Measurements from ENCODE around the gene STEAP1.
A peak's percentile ranks its signal among the peaks of the same experiment; 100 is the strongest.
"Not testable (repeated sequence)": the region's sequence is repeated elsewhere in the genome, so short reads cannot be mapped to it uniquely, and the experiment has no call there.

Gene STEAP1

DNA sequence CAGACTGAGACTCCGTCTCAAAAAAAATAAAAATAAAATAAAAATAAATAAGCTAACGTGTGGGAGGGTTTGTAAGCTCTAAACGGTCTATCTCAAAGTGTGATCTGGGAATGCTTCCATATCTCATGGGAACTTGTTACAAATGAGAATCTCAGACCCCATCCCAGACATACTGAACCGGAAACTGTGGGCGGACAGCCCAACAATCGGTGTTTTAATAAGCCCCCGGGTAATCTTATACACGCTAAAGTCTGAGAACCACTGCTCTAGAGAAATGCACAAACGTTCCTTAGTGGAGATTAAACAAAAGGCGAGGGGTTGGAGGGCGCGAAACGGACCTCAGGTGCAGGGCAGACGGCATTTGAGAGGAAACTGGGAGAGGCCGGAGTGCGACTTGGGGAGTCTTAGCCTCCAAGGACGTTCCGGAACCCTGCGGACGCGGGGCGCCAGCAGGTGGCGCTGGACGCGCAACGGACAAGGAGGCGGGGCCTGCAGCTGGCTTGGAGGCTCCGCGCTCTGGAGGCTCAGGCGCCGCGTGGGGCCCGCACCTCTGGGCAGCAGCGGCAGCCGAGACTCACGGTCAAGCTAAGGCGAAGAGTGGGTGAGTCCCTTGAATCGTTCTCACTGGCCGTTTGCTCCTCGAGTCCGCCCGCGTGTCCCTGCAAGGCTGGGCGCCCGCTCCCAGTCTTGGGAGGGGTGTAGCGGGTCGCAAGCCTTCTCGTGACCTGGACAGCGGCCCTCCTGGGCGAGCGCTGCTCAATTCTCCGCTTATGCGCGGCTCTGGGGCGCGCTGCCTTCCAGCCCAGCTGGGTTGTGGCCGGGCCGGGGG, at the start of gene STEAP1:
Gene STEAP1 (plus strand): TSS at position 527 of the 829 bp plus-strand sequence. CDS start 5,320 bp downstream, outside the sequence.
- DNase-seq (ENCODE audit: low spot score), result peak; percentile 87

- not testable (repeated sequence) for DNase-seq (ENCODE audit: low spot score)
Observed at GRCh38 chr7:90114972-90115371, 39.3 kb upstream of the STEAP1 start.

GRCh38 chr7:90118551-90119177, 35.6 kb upstream of the STEAP1 start:
- DNase-seq (ENCODE audit: low spot score), result not testable (repeated sequence)

DNA sequence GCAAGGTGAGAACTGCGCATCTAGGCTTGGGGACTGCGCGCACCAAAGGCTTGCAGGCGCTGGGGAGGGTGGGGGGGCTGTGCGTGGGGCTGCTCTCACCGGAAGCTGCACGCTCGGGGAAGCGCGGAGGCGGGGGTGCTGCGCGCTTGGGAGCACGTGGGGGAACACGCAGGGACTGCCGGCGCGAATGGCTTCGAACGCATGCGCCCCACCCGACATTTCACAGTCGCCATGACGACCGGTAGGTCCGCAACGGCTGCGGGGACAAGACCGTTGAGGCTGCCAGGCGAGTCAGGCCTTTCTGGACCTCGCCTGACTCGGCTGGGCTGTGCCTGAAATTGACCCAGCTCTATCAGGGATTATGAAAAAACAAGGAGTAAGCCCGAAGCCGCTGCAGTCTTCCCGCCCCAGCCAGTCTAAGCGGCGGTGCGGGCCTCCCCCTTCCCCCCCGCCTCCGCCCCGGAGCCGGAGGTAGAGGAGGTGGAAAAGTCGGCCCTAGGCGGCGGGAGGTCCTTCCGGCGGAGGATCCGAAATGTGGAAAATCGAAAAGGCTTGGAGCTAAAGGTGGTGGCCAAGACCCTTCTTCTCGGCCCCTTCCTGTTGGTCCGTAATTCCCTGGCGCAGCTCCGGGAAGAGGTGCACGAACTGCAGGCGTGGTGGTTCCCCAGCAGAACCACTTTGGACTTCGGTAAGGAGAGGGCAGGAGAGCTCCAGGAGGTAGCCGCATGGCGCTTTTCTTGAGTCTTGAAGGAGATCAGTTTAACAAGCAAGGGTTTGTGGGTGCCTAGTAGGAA, 34.9 kb upstream of the STEAP1 start:
- no peak for DNase-seq (ENCODE audit: low spot score)

DNA sequence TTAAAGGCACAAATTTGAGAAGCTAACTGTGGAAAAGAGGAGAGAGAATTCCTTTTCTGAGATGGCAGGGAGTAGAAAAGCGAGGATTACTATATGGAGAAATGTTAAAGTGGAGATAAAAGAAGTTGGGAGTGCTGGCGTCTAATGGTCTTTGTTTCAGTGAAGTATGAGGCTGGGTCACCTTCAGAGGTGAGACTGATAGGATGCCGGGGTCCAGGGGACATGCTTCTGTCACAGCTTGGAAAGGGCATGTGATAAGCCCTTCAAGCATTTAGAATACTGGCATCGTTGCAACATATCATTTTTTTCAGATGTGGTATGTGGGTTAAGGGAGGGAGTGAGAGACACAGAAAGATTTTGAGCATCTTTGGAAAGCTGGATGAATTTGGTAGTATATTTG, 34.1 kb upstream of the STEAP1 start:
- DNase-seq (ENCODE audit: low spot score), result not testable (repeated sequence)

DNA sequence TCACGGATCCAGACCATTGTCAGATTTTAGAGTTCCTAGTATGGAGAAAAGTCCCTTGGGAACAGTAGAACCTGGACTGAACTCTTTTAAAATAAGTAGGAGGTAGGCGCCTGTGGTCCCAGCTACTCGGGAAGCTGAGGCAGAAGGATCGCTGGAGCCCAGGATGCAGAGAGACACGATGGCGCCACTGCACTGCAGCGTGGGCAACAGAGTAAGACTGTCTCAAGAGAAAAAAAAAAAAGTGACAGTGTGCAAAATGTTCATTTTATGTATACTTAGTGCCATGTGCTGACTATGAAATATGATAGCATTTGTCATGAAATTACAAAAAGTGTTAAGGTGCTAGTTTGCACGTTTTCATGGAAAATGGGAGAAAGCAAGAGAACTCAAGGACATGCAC, 22.5 kb upstream of the STEAP1 start:
- DNase-seq (ENCODE audit: low spot score), result not testable (repeated sequence)

DNA sequence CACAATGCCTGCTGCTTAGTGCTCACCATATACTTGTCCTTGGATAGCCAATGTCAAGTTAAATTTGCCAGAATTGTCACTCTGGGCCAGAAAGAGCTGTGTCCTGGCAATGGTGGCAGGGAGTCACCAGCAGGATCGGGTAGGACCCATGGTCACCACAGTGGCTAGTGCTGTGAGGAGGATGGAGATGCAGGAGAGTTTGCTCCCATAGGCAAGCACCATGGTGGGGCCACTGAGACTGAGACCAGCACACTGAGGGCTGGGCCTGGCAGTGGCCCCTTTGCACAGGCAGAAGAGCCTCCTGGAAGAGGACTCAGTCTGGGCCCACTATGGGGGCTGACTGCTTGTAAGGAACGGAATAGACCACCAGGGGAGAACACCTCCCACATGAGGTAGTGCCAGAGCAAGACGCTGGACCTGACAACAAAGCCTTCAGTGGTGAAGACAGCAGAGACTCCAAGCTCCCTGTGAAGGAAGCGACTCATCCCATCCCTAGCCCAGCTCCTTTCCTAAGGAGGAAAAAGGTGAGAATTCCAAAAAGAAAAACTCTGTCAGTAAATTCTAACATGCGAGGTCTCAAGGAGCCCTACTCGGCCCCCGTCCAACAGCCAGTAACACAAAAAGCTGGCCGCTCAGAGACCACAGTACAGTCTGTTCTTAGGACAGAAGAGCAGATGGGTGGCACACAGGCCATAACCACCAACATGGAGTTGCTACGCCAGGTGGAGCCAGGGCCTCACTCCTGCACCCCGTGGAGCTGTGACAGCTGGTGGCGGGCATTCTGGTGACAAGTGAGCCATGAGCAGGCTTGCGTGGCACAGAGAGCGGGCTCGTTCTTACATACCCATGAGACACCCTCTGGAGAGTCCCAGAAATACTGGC, 6.9 kb upstream of the STEAP1 start:
- not testable (repeated sequence) for DNase-seq (ENCODE audit: low spot score)

GRCh38 chr7:90149428-90149827, 4.8 kb upstream of the STEAP1 start:
- not testable (repeated sequence) for DNase-seq (ENCODE audit: low spot score)

GRCh38 chr7:90151884-90152283, 2.4 kb upstream of the STEAP1 start:
- DNase-seq (ENCODE audit: low spot score), result not testable (repeated sequence)

GRCh38 chr7:90152642-90153253, 1.5 kb upstream of the STEAP1 start:
- DNase-seq (ENCODE audit: low spot score), result peak; percentile 44

GRCh38 chr7:90155206-90155605, 937 bp downstream of the STEAP1 start:
- DNase-seq (ENCODE audit: low spot score), result no peak

DNA sequence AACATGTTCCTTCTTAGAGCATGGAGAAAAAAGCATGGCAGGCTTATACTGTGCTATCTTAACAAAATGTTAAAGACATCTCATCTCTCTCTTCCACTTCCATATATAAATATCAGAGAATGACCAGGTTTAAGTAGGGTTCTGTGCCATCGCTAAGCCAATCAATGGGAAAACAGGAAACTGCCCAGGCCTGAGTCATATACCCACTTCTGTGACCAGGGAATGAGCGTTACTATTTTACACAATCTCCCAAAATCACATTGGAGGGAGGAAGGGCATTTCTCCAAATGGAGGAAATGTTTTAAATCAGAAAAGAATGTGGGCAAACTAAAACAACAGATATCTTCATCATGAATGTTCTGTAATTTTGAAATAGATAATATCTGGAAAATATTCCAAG, 3.1 kb downstream of the STEAP1 start:
- DNase-seq (ENCODE audit: low spot score), result not testable (repeated sequence)

- DNase-seq (ENCODE audit: low spot score), result not testable (repeated sequence)
Observed at GRCh38 chr7:90157761-90158350, 3.6 kb downstream of the STEAP1 start.

- DNase-seq (ENCODE audit: low spot score), result no peak
Observed at GRCh38 chr7:90163534-90163933, 9.3 kb downstream of the STEAP1 start.

DNA sequence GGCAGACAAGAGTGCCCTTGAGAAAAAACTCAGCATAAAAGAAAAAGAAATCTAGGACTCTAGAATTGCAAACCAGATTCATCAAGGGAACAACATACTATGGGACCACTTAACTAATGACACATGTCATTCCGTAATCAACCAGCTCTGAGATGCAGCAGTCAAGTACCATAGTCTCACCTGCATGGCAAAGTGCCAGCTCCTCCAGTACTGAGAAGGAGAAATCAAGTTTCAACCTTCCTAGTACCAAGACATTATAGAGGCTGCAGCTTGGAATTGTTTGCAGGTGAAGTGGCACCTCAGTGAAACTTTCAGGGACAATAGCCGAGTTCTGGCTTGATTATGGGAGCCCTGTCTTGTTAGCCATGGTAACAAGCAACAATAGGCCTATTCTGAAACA, 11.5 kb downstream of the STEAP1 start:
- DNase-seq (ENCODE audit: low spot score), result no peak

GRCh38 chr7:90166153-90166552, 11.9 kb downstream of the STEAP1 start:
- no peak for DNase-seq (ENCODE audit: low spot score)

GRCh38 chr7:90167361-90167760, 13.1 kb downstream of the STEAP1 start:
- no peak for DNase-seq (ENCODE audit: low spot score)

DNA sequence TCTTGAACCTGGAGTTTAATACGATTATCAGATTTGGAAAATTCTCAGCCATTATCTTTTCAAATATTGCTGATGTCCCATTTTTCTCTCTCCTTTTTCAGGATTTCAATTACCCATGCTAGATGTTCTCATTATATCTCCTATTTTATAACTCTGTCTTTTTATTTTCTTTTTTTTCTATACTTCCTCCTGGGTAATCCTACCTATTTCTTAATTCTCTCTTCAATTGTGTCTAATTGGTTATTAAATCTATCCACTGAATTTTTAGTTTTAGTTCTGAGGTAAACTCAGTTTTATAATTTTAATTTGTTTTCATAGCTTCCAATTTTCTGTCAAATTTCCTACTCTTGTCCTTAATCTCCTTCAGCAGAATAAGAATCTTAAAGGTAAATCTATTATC, 15.6 kb downstream of the STEAP1 start:
- DNase-seq (ENCODE audit: low spot score), result no peak

GRCh38 chr7:90172121-90172520, 17.9 kb downstream of the STEAP1 start:
- DNase-seq (ENCODE audit: low spot score), result no peak

GRCh38 chr7:90172624-90173023, 18.4 kb downstream of the STEAP1 start:
- no peak for DNase-seq (ENCODE audit: low spot score)
